Vagina (tissue), 2 donors: ENCODE measurements around the gene C10orf90. TPM values are rescaled to one million over a fixed set of nuclear protein-coding genes. Genes with fewer than 3 reads are reported as not detected.

ENCODE experiments used
- DNase-seq, 2 donors: peaks; one replicate each; pipeline ENCODE4 v3.0.0-alpha.2; 2017; ENCODE audit errors: extremely low spot score in 2 of 2
- H3K27ac ChIP-seq: fragments of 200-600 bp; sonication (generic); one replicate; pipeline ENCODE4 v1.5.1; 2019
- H3K27me3 ChIP-seq: fragments of 200-600 bp; sonication (generic); one replicate; pipeline ENCODE4 v1.5.1; 2019
- H3K36me3 ChIP-seq, 2 donors: fragments of 200-600 bp; sonication (generic); one replicate each; pipeline ENCODE4 v1.5.1; 2017 to 2019
- H3K4me1 ChIP-seq: fragments of 200-600 bp; sonication (generic); one replicate; pipeline ENCODE4 v1.5.1; 2019
- H3K4me3 ChIP-seq, 2 donors: fragments of 200-600 bp; sonication (generic); 1 replicate in 1 of 2; 2 replicates in 1 of 2; pipeline ENCODE4 v1.5.1; 2016 to 2019
- H3K9me3 ChIP-seq: fragments of 200-600 bp; sonication (generic); one replicate; pipeline ENCODE4 v1.5.1; 2019
- CTCF ChIP-seq, 3 experiments: fragments of 450-650 bp in 2 of 3; fragments of 200-600 bp in 1 of 3; sonication (generic) in 1 of 3; IDR thresholded peaks; one replicate each; pipeline ENCODE4 v1.5.1; 2017 to 2019; ENCODE audit warnings: antibody characterized with exemption in 3 of 3, mild to moderate bottlenecking in 2 of 3, moderate library complexity in 2 of 3
- POLR2A ChIP-seq, 2 donors: fragments of 450-650 bp; IDR thresholded peaks; one replicate each; pipeline ENCODE4 v1.6.1; 2017; ENCODE audit warnings: antibody characterized with exemption in 2 of 2, mild to moderate bottlenecking in 2 of 2, moderate library complexity in 2 of 2
- POLR2AphosphoS5 ChIP-seq, 2 donors: sonication (generic); formaldehyde crosslinking; IDR thresholded peaks; one replicate each; pipeline ENCODE4 v1.9.0; 2017; ENCODE audit warnings: antibody characterized with exemption in 2 of 2, mild to moderate bottlenecking in 2 of 2, low read depth in 1 of 2; ENCODE audit not compliant: insufficient read depth in 1 of 2
- intact Hi-C: fragments of 100-400 bp; cut with DNase I; formaldehyde crosslinking; loops from one replicate; pipeline ENCODE4 v1.15.1; 2023
- total RNA-seq: library from RNA; depleted of rRNA; stranded (reverse); fragments of >200 nt; gene quantifications from one replicate; pipeline ENCODE4 v1.2.3, GENCODE V29; 2016

C10orf90 gene
- total RNA-seq, 1 donor from 2014 or later, result not detected

GRCh38 chr10:126437635-126438406, 232.7 kb downstream of the C10orf90 start:
- intact Hi-C loops, result no loop called here
- Histone ChIP-seq H3K4me1 (no peaks in the 10 kb centered on the region), H3K9me3 (no peaks in the 10 kb centered on the region), H3K27me3 (no peaks in the 10 kb centered on the region), H3K4me3 (no peak overlapping the region), H3K27ac (no peak overlapping the region), H3K36me3 (no peaks in the 10 kb centered on the region)
- TF ChIP-seq POLR2A (IDR thresholded peaks at IDR 0.05), result no peak
- no peak for TF ChIP-seq POLR2AphosphoS5 (IDR thresholded peaks at IDR 0.05; ENCODE audit: insufficient read depth in 1 of 2, low read depth in 1 of 2)
- no peak for DNase-seq

GRCh38 chr10:126434235-126434634, 236.3 kb downstream of the C10orf90 start:
- no peak overlapping the region for H3K4me3 ChIP-seq
- no peaks in the 10 kb centered on the region for H3K4me1 ChIP-seq
- H3K9me3 ChIP-seq, result no peaks in the 10 kb centered on the region
- no peaks in the 10 kb centered on the region for H3K36me3 ChIP-seq
- intact Hi-C loops, result no loop called here
- no peaks in the 10 kb centered on the region for H3K27me3 ChIP-seq
- TF ChIP-seq CTCF (IDR thresholded peaks at IDR 0.05) (no peak), POLR2A (IDR thresholded peaks at IDR 0.05) (no peak), POLR2AphosphoS5 (IDR thresholded peaks at IDR 0.05; ENCODE audit: insufficient read depth in 1 of 2, low read depth in 1 of 2) (no peak)
- no peak overlapping the region for H3K27ac ChIP-seq
- DNase-seq, result no peak

GRCh38 chr10:126433351-126433750, 237.1 kb downstream of the C10orf90 start:
- no peaks in the 10 kb centered on the region for H3K36me3 ChIP-seq
- H3K4me1 ChIP-seq, result no peaks in the 10 kb centered on the region
- no peaks in the 10 kb centered on the region for H3K9me3 ChIP-seq
- no peaks in the 10 kb centered on the region for H3K27me3 ChIP-seq
- no peak for DNase-seq
- no peak for TF ChIP-seq POLR2A (IDR thresholded peaks at IDR 0.05)
- no peak for TF ChIP-seq CTCF (IDR thresholded peaks at IDR 0.05)
- TF ChIP-seq POLR2AphosphoS5 (IDR thresholded peaks at IDR 0.05; ENCODE audit: insufficient read depth in 1 of 2, low read depth in 1 of 2), result no peak
- no peak overlapping the region for H3K4me3 ChIP-seq
- intact Hi-C loops, result no loop called here
- H3K27ac ChIP-seq, result no peak overlapping the region

- DNase-seq, result no peak
- no peaks in the 10 kb centered on the region for H3K9me3 ChIP-seq
- intact Hi-C loops, result no loop called here
- H3K4me1 ChIP-seq, result no peaks in the 10 kb centered on the region
- H3K4me3 ChIP-seq, result no peak overlapping the region
- H3K36me3 ChIP-seq, result no peaks in the 10 kb centered on the region
- no peak overlapping the region for H3K27ac ChIP-seq
- TF ChIP-seq CTCF (IDR thresholded peaks at IDR 0.05) (no peak), POLR2AphosphoS5 (IDR thresholded peaks at IDR 0.05; ENCODE audit: insufficient read depth in 1 of 2, low read depth in 1 of 2) (no peak), POLR2A (IDR thresholded peaks at IDR 0.05) (no peak)
- H3K27me3 ChIP-seq, result no peaks in the 10 kb centered on the region
These were observed 238.0 kb downstream of the C10orf90 start for GRCh38 chr10:126432507-126432906.

- Histone ChIP-seq H3K27ac (no peak overlapping the region), H3K36me3 (no peaks in the 10 kb centered on the region), H3K27me3 (no peaks in the 10 kb centered on the region), H3K4me3 (no peak overlapping the region), H3K9me3 (no peaks in the 10 kb centered on the region), H3K4me1 (no peaks in the 10 kb centered on the region)
- DNase-seq, result no peak
- intact Hi-C loops, result no loop called here
- TF ChIP-seq POLR2AphosphoS5 (IDR thresholded peaks at IDR 0.05; ENCODE audit: insufficient read depth in 1 of 2, low read depth in 1 of 2), result no peak
- no peak for TF ChIP-seq POLR2A (IDR thresholded peaks at IDR 0.05)
- no peak for TF ChIP-seq CTCF (IDR thresholded peaks at IDR 0.05)
These were observed 238.7 kb downstream of the C10orf90 start for GRCh38 chr10:126431816-126432215.
